ENCODE data around the gene MED13L.

GRCh38 chr12:115916910-115917668, 360.4 kb downstream of the MED13L start:
- peak; percentile 81 for TF ChIP-seq CTCF (conservative IDR thresholded peaks at IDR 0.05; ENCODE audit: low read length)
- TF ChIP-seq EZH2phosphoT487 (IDR thresholded peaks at IDR 0.05; ENCODE audit: borderline replicate concordance, low read depth, low read length) = no peak

Data from OCI-LY7 (cell line).